Psoas muscle (tissue), 8 donors: ENCODE results near the gene EPHA2. TPM values are rescaled to one million over a fixed set of nuclear protein-coding genes. Genes with fewer than 3 reads are reported as not detected.

ENCODE experiments used
- ATAC-seq, 4 donors: fragments of 200-7000 bp; cut with Tn5 transposase; one replicate each; pipeline ENCODE4 v1.9.1; 2020; ENCODE audit warnings: moderate library complexity in 3 of 4, mild to moderate bottlenecking in 2 of 4
- DNase-seq, 2 donors: peaks; one replicate each; pipeline ENCODE4 v3.0.0-alpha.2; 2020
- H3K27ac ChIP-seq: fragments of 200-600 bp; one replicate; pipeline ENCODE4 v1.8.0; 2022
- H3K27me3 ChIP-seq, 3 donors: fragments of 200-600 bp in 1 of 3; one replicate each; pipeline versions ENCODE4 v1.6.1 to v1.8.0; 2013 to 2022; ENCODE audit warnings: low read length in 2 of 3, mild to moderate bottlenecking in 2 of 3, moderate library complexity in 1 of 3; ENCODE audit not compliant: insufficient read depth in 3 of 3
- H3K36me3 ChIP-seq, 2 donors: fragments of 200-600 bp in 1 of 2; one replicate each; pipeline versions ENCODE4 v1.6.1 to v1.8.0; 2013 to 2022; ENCODE audit warnings: low read depth in 1 of 2, mild to moderate bottlenecking in 1 of 2, moderate library complexity in 1 of 2; ENCODE audit not compliant: insufficient read depth in 1 of 2
- H3K4me1 ChIP-seq: fragments of 200-600 bp; one replicate; pipeline ENCODE4 v1.8.0; 2022
- H3K4me3 ChIP-seq: fragments of 200-600 bp; one replicate; pipeline ENCODE4 v1.8.0; 2022; ENCODE audit warnings: mild to moderate bottlenecking
- H3K9me3 ChIP-seq: fragments of 200-600 bp; one replicate; pipeline ENCODE4 v1.8.0; 2022
- WGBS, 3 donors: extraction: QIAGEN DNeasy Blood & Tissue Kit; methylation state at CpG; one replicate each; pipeline versions ENCODE4 v1.1.6 to v1.1.7; 2013; 5-methylcytosine and 5-hydroxymethylcytosine counted together
- intact Hi-C, 2 donors: fragments of 100-400 bp; cut with DNase I; formaldehyde crosslinking; loops; one replicate each; pipeline versions ENCODE4 v1.11.0 to v1.14.2; 2022
- polyA plus RNA-seq, 3 donors: library from polyadenylated mRNA; stranded (reverse); fragments of 200-250 nt; gene quantifications; one replicate each; pipeline ENCODE4 v1.2.3, GENCODE V29; 2013
- total RNA-seq, 4 donors: library from RNA; stranded (reverse); fragmentation: NEBNext Ultra II Directional in 2 of 4; extraction: Animal tissue kit (Norgen Biotek cat#: 25700) in 2 of 4; gene quantifications; one replicate each; pipeline versions ENCODE4 v1.2.1 to v1.2.4, GENCODE V29; 2021 to 2023
- TF ChIP-seq, protein P1 (sequence below): fragments of 200-600 bp; IDR thresholded peaks from one replicate; pipeline ENCODE4 v1.8.0; 2022; ENCODE audit warnings: antibody characterized with exemption
- donor health status: healthy with polysubstance abuse.
- donor health status: DM: no; HTN: no; CAD: no; lungs with moderate emphysema.
- donor health status: Bipolar disorder and iron deficiency.
- donor health status: healthy.
- donor health status: DM: yes; HTN: yes; CAD: no.
- donor health status: DM: no; HTN: no; CAD: no.
- donor health status: DM: no; HTN: no; CAD: no.
- donor health status: DM: yes; HTN: yes; CAD: no.

EPHA2 gene
- total and polyA plus RNA-seq, 7 donors, result 1.3 to 8.0 (median 3.2) TPM

DNA sequence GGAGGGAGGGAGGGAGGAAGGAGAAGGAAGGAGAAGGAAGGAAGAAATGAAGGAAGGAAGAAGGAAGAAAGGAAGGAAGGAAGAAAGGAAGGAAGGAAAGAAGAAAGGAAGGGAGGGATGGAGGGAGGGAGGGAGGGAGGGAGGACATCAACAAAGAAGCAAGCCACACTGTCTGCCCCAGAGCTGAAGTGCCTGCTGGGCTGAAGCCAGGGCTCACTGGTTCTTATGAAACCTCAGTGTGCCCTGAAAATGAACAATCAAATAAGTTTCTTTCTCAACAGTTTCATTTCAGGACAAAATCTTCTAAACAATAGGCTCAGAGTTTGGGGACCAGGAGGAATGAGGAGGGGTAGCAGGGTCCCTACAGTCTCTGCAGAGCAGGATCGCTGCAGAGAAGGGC lies 35.4 kb upstream of the EPHA2 start:
- intact Hi-C loops, result no loop called here
- TF ChIP-seq, protein P1, sequence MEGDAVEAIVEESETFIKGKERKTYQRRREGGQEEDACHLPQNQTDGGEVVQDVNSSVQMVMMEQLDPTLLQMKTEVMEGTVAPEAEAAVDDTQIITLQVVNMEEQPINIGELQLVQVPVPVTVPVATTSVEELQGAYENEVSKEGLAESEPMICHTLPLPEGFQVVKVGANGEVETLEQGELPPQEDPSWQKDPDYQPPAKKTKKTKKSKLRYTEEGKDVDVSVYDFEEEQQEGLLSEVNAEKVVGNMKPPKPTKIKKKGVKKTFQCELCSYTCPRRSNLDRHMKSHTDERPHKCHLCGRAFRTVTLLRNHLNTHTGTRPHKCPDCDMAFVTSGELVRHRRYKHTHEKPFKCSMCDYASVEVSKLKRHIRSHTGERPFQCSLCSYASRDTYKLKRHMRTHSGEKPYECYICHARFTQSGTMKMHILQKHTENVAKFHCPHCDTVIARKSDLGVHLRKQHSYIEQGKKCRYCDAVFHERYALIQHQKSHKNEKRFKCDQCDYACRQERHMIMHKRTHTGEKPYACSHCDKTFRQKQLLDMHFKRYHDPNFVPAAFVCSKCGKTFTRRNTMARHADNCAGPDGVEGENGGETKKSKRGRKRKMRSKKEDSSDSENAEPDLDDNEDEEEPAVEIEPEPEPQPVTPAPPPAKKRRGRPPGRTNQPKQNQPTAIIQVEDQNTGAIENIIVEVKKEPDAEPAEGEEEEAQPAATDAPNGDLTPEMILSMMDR, result no peak
- DNase-seq, result no peak

GRCh38 chr1:16189921-16190621 lies 34.2 kb upstream of the EPHA2 start:
- no peak overlapping the region for H3K4me3 ChIP-seq
- no peak for DNase-seq
- H3K36me3 ChIP-seq, result no peaks in the 10 kb centered on the region
- peaks cover 0 to 10% (median 9%) of the 10 kb centered on the region in 3 donors for H3K27me3 ChIP-seq
- TF ChIP-seq, protein P1, result no peak
- H3K9me3 ChIP-seq, result no peaks in the 10 kb centered on the region
- no peaks in the 10 kb centered on the region for H3K4me1 ChIP-seq
- intact Hi-C loops, result loop anchor here in 1 of 2 donors (2.0 kb wide), 1 partner anchor 55 kb away; no protein-coding TSS in a partner anchor
- peak in 3 of 4 donors; percentile 15 to 21 (median 17) for ATAC-seq
- no peak overlapping the region for H3K27ac ChIP-seq
- WGBS, 3 donors, result 15 to 35% (median 23%) methylated on average over 9 of the region's 9 CpGs

More for the DNA sequence above, 35.4 kb upstream of the EPHA2 start:
- no peaks in the 10 kb centered on the region for H3K9me3 ChIP-seq
- H3K36me3 ChIP-seq, result no peaks in the 10 kb centered on the region
- H3K27me3 ChIP-seq, result peaks cover 0 to 10% (median 9%) of the 10 kb centered on the region in 3 donors
- no peak overlapping the region for H3K27ac ChIP-seq
- H3K4me1 ChIP-seq, result no peaks in the 10 kb centered on the region
- WGBS, 3 donors, result 64 to 87% (median 76%) methylated on average over 1 of the region's 1 CpG
- H3K4me3 ChIP-seq, result no peak overlapping the region
- no peak for ATAC-seq

GRCh38 chr1:16189003-16189402 lies 33.1 kb upstream of the EPHA2 start:
- peaks cover 0 to 10% (median 9%) of the 10 kb centered on the region in 3 donors for H3K27me3 ChIP-seq
- TF ChIP-seq, protein P1, result no peak
- H3K27ac ChIP-seq, result no peak overlapping the region
- no peak overlapping the region for H3K4me3 ChIP-seq
- WGBS, 3 donors, result 15 to 31% (median 16%) methylated on average over 6 of the region's 6 CpGs
- DNase-seq, result peak in 1 of 2 donors; percentile 67
- ATAC-seq, result peak in 3 of 4 donors; percentile 22 to 57 (median 32)
- H3K4me1 ChIP-seq, result no peaks in the 10 kb centered on the region
- intact Hi-C loops, result loop anchor here in 1 of 2 donors (2.0 kb wide), 1 partner anchor 56 kb away; no protein-coding TSS in a partner anchor
- no peaks in the 10 kb centered on the region for H3K9me3 ChIP-seq
- H3K36me3 ChIP-seq, result no peaks in the 10 kb centered on the region

DNA sequence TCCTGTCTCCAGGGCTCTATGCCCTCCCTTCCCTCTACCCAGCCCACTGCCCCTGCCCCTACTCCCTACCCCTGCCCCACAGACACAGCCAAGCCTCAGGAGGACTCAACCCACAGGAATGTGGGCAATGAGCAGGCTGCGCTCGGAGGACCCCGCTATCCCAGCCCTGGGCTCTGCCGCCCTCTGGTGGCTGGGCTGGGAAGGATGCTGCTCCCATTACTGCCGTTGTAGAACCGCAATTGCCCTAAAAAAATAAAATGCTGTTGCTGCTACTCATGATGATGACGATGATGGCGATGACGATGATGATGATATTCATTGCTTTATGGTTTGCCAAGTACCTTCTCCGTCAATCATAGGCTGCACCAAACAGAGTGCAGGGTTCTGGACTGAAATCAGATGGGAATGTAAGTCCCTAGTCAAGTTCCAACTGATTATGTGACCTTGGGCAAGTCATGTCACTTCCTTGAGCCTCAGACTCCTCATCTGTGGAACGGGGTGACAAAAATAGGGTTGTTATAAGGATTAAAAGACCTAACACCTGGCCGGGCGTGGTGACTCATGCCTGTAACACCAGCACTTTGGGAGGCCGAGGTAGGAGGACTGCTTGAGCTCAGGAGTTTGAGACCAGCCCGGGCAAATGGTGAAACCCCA lies 32.0 kb upstream of the EPHA2 start:
- Histone ChIP-seq H3K4me3 (no peak overlapping the region), H3K27ac (no peak overlapping the region), H3K36me3 (no peaks in the 10 kb centered on the region), H3K9me3 (no peaks in the 10 kb centered on the region), H3K27me3 (peaks cover 0 to 10% (median 9%) of the 10 kb centered on the region in 3 donors), H3K4me1 (no peaks in the 10 kb centered on the region)
- peak; percentile 74 to 86 (median 77) for ATAC-seq
- DNase-seq, result peak; percentile 80 to 81
- TF ChIP-seq, protein P1, result peak; percentile 93
- intact Hi-C loops, result loop anchor here (1.0 to 2.0 kb wide), 3 partner anchors 57 to 109 kb away; no protein-coding TSS in a partner anchor
- WGBS, 3 donors, result 22 to 25% (median 22%) methylated on average over 15 of the region's 15 CpGs
